ENCODE measurements around the gene ATG101. TPM values are rescaled to one million over a fixed set of nuclear protein-coding genes. Genes with fewer than 3 reads are reported as not detected.

ATG101 gene
- total and polyA plus RNA-seq, 9 of the 15 experiments (the other 6 are each of a cell fraction or from before 2014, with no cell fraction given) = 2.9 to 52.4 (median 29.7) TPM

- TF ChIP-seq RREB1 (CRISPR knock-in tag; IDR thresholded peaks at IDR 0.05) (no peak), ZNF766 (CRISPR knock-in tag; conservative IDR thresholded peaks at IDR 0.05) (no peak), DMBX1 (CRISPR knock-in tag; IDR thresholded peaks at IDR 0.05; ENCODE audit: borderline replicate concordance) (no peak), MTA1 (IDR thresholded peaks at IDR 0.05; ENCODE audit: borderline replicate concordance) (no peak)
- TF ChIP-seq, protein P1, sequence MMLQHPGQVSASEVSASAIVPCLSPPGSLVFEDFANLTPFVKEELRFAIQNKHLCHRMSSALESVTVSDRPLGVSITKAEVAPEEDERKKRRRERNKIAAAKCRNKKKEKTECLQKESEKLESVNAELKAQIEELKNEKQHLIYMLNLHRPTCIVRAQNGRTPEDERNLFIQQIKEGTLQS (IDR thresholded peaks at IDR 0.05) = no peak
- TF ChIP-seq, protein P1 (CRISPR knock-in tag; conservative IDR thresholded peaks at IDR 0.05) = no peak
These were observed 20.5 kb upstream of the ATG101 start (continued) for GRCh38 chr12:52049286-52049685.

All from K562 (cell line).